Activated CD4-positive, alpha-beta T cell treated with anti-CD3 and anti-CD28 coated beads for 4 hours (primary cell): ENCODE data around the gene INAFM2.
A peak's percentile ranks its signal among the peaks of the same experiment; 100 is the strongest.

Experiments used
- DNase-seq, 2 donors: peaks; one replicate each; pipeline ENCODE4 v3.0.0-alpha.2; 2020

INAFM2 gene

GRCh38 chr15:40330368-40330836 is 6.9 kb downstream of the INAFM2 start:
- DNase-seq, result no peak

GRCh38 chr15:40331026-40331425 is 7.5 kb downstream of the INAFM2 start:
- DNase-seq, result no peak

- DNase-seq, result no peak
Observed at GRCh38 chr15:40331637-40332036, 8.1 kb downstream of the INAFM2 start.

DNA sequence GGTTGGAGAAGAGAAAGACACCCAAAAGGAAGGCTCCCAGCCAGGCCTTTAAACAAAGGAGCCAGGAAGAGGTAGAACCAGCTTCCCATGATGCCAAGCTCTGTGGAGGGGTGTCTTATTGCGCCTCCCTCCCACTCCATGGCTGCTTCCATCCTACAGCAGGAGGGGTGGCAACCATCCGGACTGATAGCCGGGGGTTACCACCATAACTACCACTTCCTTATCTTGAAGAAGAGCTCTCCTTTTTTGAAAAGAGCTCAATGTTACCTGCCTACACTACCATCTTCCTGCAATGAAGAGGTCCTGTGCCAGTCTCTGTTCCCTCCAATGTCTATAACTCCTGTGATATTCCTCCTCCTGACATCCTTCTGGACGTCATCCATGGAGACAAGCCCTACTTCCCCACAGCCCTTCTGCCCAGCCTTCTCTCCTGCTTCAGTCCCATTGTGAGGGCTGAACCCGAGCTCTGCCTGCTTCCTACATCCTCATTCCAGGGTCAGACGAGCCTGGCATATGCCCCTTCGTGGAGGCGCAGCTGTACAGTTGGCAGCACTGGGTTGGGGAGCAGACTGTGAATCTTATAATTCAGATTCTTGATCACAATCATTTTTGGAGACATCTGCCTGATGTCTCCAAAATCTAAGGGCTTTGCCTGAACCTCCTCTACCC is 8.8 kb downstream of the INAFM2 start:
- DNase-seq, result no peak

- no peak for DNase-seq
Observed at GRCh38 chr15:40333922-40334492, 10.5 kb downstream of the INAFM2 start.

DNA sequence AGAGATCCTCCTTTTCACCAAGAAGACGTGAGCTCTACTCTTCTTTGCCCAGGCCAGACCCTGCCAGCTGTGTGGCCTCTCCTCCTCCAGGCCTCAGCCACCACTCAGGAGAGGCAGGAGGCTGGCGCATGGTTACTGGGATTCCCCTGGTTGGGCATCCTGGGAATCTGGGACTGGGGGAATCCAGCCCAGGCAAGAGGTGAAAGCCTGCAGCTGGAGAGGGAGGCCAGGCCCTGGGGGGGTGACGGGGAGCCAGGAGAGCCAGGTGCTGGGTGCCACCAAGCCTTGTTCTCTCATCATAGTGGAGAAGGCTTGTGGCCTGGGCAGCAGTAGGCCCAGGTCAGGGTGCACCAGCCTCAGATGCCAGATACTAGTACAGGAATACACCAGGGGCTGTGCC is 11.0 kb downstream of the INAFM2 start:
- DNase-seq, result no peak

DNA sequence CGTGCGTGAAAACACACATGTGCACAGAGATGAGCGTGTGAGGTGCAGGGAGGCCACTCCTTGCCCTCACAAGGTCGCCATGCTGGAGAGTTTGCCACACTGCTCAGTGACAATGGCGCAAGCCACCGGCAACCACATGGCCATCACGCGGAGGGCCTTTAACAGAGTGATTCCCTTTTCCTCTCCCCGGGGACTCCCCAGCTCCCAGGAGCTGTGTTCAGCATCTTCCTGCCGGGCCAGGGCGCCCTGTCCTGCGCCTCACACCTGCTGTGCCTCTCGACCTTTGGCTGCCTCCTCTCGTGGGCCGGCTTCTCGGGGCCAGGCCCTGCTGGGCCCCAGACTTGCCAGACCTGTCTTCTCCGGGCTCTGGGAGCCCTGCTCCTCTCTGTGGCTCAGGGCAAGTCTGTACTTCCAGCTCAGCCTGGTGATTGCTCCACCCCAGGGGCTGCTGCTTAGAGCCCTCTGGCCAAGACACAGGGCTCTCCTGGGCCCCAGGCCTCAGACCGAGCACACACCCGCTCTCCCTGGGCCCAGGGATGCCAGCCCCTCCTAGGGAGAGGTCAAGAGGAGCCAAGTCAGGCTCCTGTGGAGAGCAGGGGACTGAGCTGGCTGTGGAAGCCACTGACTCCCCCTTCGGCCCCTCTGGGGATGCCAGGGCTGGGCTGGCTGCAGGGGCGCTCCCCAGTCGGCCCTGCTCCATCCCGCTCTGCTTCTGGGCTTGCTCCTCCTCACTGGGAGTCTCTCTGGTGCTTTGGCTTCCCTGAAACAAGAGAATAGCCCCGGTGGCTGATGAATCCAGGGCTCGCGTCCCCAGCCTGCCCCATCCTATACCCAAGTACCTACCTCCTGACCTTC is 11.7 kb downstream of the INAFM2 start:
- DNase-seq, result no peak

GRCh38 chr15:40335938-40336743 is 12.6 kb downstream of the INAFM2 start:
- DNase-seq, result no peak

GRCh38 chr15:40336744-40337122 is 13.2 kb downstream of the INAFM2 start:
- DNase-seq, result no peak

- DNase-seq, result no peak
Observed at GRCh38 chr15:40337597-40337996, 14.1 kb downstream of the INAFM2 start.

DNA sequence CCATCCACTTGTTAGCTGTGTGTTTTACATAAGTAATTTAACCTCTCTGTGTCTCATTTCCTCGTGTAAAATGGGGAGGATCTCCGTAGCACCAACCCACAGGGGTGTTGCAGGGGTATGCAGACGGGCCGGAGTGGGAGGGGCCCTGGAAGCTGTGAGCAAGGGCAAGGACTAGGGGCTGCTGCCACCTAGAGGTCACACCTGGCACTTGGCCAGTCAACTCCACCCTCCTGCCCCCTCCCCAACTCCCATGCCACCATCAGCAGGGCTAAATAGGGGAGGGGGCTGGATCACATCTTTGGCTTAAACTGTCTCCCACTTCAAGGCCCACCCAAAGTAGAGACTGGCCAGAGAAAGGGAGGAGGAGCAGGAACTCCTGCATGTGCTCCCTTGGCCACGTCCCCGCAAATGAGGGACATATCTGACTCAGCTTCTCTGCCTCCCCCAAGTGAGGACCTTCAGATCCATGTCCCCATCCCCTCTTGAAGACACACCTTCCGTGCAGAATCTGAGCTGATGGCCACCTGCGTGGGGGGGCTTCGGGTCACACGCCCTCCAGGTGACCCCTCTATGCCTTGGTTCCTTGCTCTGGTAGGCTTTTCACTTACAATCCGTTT is 14.7 kb downstream of the INAFM2 start:
- DNase-seq, result peak; percentile 80 to 81

- no peak for DNase-seq
Observed at GRCh38 chr15:40338921-40339620, 15.6 kb downstream of the INAFM2 start.

- DNase-seq, result no peak
Observed at GRCh38 chr15:40339621-40339945, 16.1 kb downstream of the INAFM2 start.

- no peak for DNase-seq
Observed at GRCh38 chr15:40340038-40340739, 16.7 kb downstream of the INAFM2 start.

DNA sequence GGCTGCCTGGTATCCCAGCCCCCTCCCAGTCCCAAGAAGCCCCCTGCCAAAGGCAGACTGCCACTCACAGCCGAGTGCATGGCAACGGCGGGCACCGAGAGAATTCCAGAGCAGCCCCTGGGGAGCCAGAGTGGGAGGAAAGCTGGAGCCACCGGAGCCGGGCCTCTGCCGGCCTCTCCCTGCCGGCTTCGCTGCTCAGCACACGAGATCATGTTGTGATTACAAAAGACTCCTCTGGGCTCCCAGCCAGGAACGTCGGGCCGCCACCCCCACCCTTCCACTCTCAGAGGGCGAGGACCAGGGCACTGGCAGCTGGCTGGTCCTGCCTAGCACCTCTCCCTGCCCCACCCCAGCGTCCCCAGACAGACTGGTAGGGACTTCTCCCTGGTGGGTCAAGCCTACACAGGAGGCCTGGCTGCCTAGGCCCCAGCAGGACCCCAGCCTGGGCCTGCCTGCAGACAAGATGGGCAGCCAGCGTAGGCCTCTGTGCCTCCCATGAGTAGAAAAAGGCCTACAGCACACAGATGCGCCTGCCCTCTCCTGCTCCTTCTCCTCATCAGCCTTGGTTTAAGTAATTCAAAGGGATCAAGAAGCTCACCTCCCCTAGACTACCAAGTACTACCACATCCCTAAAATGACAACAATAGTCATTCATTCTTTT is 17.4 kb downstream of the INAFM2 start, which contains the start of gene CCDC9B:
TSS of gene CCDC9B (minus strand) at position 200 of the 661 bp plus-strand sequence. CDS start at position 80, 120 bp downstream.
- no peak for DNase-seq

- DNase-seq, result no peak
Observed at GRCh38 chr15:40342416-40343320, 19.2 kb downstream of the INAFM2 start.

DNA sequence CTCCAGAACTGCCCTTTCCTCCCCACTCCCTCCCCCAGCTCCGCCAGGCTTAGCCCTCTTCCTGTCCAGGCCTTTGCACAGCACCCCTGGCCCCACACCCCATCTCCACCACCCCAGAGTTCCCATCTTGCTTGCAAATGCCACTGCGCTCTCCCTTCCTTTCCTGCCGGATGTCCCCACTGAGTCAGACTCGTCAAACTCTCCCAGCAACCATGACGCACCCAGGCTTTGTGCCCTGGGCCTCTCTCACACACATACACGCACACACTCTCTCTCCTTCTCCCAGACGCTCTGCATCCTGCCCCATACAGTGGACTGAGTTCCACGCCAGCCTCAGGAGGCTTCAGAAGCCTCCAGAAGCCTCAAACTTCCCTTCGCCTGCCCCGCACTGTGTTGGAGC is 20.0 kb downstream of the INAFM2 start:
- no peak for DNase-seq

DNA sequence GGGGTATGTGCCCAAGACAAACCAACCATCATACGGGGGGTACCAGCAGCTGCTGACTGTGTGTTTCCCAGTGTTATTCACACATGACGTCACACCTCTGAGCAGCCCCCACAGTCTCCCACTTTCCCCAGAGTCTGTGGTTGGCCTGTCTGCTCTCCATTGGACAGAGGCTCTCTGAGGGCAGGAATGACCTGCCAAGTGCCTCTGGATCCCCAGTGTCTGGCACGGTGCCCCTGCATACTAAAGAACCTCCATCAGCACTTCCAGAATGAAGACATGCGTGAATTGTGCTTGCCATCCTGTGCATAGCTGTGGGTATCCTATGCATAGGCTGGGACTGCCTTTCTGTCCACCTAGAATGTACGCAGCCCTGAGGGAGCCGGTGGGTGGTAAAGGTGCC is 20.7 kb downstream of the INAFM2 start:
- DNase-seq, result no peak

- peak; percentile 69 to 74 for DNase-seq
Observed at GRCh38 chr15:40344631-40345120, 21.2 kb downstream of the INAFM2 start.
